ENCODE results near the gene TICRR.

GRCh38 chr15:89576417-89576773 lies 1.1 kb downstream of the TICRR start:
- TF ChIP-seq CTCF (IDR thresholded peaks at IDR 0.05) (no peak), POLR2A (IDR thresholded peaks at IDR 0.05) (no peak)

Measured in tibial nerve (tissue), 3 donors.